ENCODE measurements around the gene PRKCA. TPM values are rescaled to one million over a fixed set of nuclear protein-coding genes. Genes with fewer than 3 reads are reported as not detected.

The PRKCA gene
- total and polyA plus RNA-seq, 2 of the 13 experiments (the other 11 are each of a cell fraction or from before 2014, with no cell fraction given), result 18.5 to 21.5 TPM

- peak; percentile 65; the same call in 1 of the 2 replicates for TF ChIP-seq ZNF547 (CRISPR knock-in tag; IDR thresholded peaks at IDR 0.05)
- TF ChIP-seq, protein P1, sequence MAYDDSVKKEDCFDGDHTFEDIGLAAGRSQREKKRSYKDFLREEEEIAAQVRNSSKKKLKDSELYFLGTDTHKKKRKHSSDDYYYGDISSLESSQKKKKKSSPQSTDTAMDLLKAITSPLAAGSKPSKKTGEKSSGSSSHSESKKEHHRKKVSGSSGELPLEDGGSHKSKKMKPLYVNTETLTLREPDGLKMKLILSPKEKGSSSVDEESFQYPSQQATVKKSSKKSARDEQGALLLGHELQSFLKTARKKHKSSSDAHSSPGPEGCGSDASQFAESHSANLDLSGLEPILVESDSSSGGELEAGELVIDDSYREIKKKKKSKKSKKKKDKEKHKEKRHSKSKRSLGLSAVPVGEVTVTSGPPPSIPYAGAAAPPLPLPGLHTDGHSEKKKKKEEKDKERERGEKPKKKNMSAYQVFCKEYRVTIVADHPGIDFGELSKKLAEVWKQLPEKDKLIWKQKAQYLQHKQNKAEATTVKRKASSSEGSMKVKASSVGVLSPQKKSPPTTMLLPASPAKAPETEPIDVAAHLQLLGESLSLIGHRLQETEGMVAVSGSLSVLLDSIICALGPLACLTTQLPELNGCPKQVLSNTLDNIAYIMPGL (CRISPR knock-in tag; IDR thresholded peaks at IDR 0.05; ENCODE audit: borderline replicate concordance in 1 of 2, low read depth in 1 of 2), result peak; percentile 39 to 77; a peak in 1 of 4 replicates
- TF ChIP-seq KDM4B (CRISPR knock-in tag; IDR thresholded peaks at IDR 0.05), result peak; percentile 27; the same call in 1 of the 2 replicates
- TF ChIP-seq, protein P2, sequence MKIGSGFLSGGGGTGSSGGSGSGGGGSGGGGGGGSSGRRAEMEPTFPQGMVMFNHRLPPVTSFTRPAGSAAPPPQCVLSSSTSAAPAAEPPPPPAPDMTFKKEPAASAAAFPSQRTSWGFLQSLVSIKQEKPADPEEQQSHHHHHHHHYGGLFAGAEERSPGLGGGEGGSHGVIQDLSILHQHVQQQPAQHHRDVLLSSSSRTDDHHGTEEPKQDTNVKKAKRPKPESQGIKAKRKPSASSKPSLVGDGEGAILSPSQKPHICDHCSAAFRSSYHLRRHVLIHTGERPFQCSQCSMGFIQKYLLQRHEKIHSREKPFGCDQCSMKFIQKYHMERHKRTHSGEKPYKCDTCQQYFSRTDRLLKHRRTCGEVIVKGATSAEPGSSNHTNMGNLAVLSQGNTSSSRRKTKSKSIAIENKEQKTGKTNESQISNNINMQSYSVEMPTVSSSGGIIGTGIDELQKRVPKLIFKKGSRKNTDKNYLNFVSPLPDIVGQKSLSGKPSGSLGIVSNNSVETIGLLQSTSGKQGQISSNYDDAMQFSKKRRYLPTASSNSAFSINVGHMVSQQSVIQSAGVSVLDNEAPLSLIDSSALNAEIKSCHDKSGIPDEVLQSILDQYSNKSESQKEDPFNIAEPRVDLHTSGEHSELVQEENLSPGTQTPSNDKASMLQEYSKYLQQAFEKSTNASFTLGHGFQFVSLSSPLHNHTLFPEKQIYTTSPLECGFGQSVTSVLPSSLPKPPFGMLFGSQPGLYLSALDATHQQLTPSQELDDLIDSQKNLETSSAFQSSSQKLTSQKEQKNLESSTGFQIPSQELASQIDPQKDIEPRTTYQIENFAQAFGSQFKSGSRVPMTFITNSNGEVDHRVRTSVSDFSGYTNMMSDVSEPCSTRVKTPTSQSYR (CRISPR knock-in tag; IDR thresholded peaks at IDR 0.05; ENCODE audit: borderline replicate concordance), result no peak
- TF ChIP-seq SMC3 (IDR thresholded peaks at IDR 0.05; ENCODE audit: low read length), result peak; percentile 98
- no peak for TF ChIP-seq NR3C1 (CRISPR knock-in tag; IDR thresholded peaks at IDR 0.05)
- TF ChIP-seq ZNF12 (CRISPR knock-in tag; IDR thresholded peaks at IDR 0.05), result no peak
- 0 out of 2 replicates have a peak, but pooled peaks have one; percentile 69 for TF ChIP-seq ZNF83 (CRISPR knock-in tag; IDR thresholded peaks at IDR 0.05; ENCODE audit: borderline replicate concordance)
- TF ChIP-seq JUNB (CRISPR knock-in tag; IDR thresholded peaks at IDR 0.05; ENCODE audit: borderline replicate concordance), result no peak
- TF ChIP-seq HNF1A (IDR thresholded peaks at IDR 0.05; ENCODE audit: low read depth), result no peak
- no peak for TF ChIP-seq HNF1A (CRISPR knock-in tag; IDR thresholded peaks at IDR 0.05; ENCODE audit: borderline replicate concordance)
- TF ChIP-seq CEBPG (CRISPR knock-in tag; IDR thresholded peaks at IDR 0.05), result no peak
- TF ChIP-seq ZNF780A (CRISPR knock-in tag; IDR thresholded peaks at IDR 0.05), result no peak
- no peak for TF ChIP-seq ZNF143 (CRISPR knock-in tag; IDR thresholded peaks at IDR 0.05)
- no peak for TF ChIP-seq HNRNPLL (IDR thresholded peaks at IDR 0.05; ENCODE audit: low read depth, low read length, poor library complexity, severe bottlenecking)
Measured at GRCh38 chr17:66567234-66568170, 265.1 kb downstream of the PRKCA start (continued).

Data from HepG2 (cell line).